Liver (tissue), 9 donors: Measurements from ENCODE around the gene BHLHE40. TPM values are rescaled to one million over a fixed set of nuclear protein-coding genes. Genes with fewer than 3 reads are reported as not detected.

Experiments
- DNase-seq: peaks from one replicate; pipeline ENCODE4 v3.0.0-alpha.2; 2017; ENCODE audit warnings: low spot score
- H3K27ac ChIP-seq, 2 donors: one replicate each; pipeline ENCODE4 v1.7.0; 2013; ENCODE audit warnings: inconsistent platforms in 2 of 2, low read length in 2 of 2, control low read depth in 1 of 2, low read depth in 1 of 2, mild to moderate bottlenecking in 1 of 2
- H3K27me3 ChIP-seq, 4 donors: one replicate each; pipeline versions ENCODE4 v1.6.1 to v1.7.0; 2013; ENCODE audit warnings: low read length in 3 of 4, inconsistent platforms in 1 of 4, mild to moderate bottlenecking in 1 of 4, moderate library complexity in 1 of 4; ENCODE audit not compliant: control insufficient read depth in 4 of 4, insufficient read depth in 4 of 4
- H3K36me3 ChIP-seq, 4 donors: one replicate each; pipeline versions ENCODE4 v1.6.1 to v1.7.0; 2013; ENCODE audit warnings: low read length in 3 of 4, mild to moderate bottlenecking in 3 of 4, low read depth in 1 of 4, moderate library complexity in 1 of 4; ENCODE audit not compliant: control insufficient read depth in 4 of 4, insufficient read depth in 3 of 4
- H3K4me1 ChIP-seq, 4 donors: one replicate each; pipeline versions ENCODE4 v1.6.1 to v1.7.0; 2013; ENCODE audit warnings: low read length in 3 of 4, mild to moderate bottlenecking in 3 of 4, moderate library complexity in 1 of 4; ENCODE audit not compliant: control insufficient read depth in 4 of 4, insufficient read depth in 4 of 4
- H3K4me3 ChIP-seq, 3 donors: one replicate each; pipeline versions ENCODE4 v1.6.1 to v1.7.0; 2013; ENCODE audit warnings: low read length in 3 of 3, control low read depth in 1 of 3, low read depth in 1 of 3, mild to moderate bottlenecking in 1 of 3
- H3K9ac ChIP-seq, 2 donors: one replicate each; pipeline ENCODE4 v1.7.0; 2013; ENCODE audit warnings: low read length in 2 of 2, mild to moderate bottlenecking in 2 of 2, moderate library complexity in 2 of 2, control low read depth in 1 of 2, low read depth in 1 of 2
- H3K9me3 ChIP-seq, 4 donors: one replicate each; pipeline versions ENCODE4 v1.6.1 to v1.7.0; 2013; ENCODE audit warnings: low read length in 3 of 4; ENCODE audit not compliant: control insufficient read depth in 4 of 4
- EGR1 ChIP-seq, 2 donors: IDR thresholded peaks; 2 replicates each; pipeline ENCODE4 v1.6.1; 2016 to 2018; ENCODE audit warnings: antibody characterized with exemption in 2 of 2, low read depth in 2 of 2
- FOXA1 ChIP-seq: IDR thresholded peaks from 2 replicates; pipeline ENCODE4 v1.6.1; 2016; ENCODE audit warnings: antibody characterized with exemption
- FOXA2 ChIP-seq: IDR thresholded peaks from 2 replicates; pipeline ENCODE4 v1.6.1; 2016; ENCODE audit warnings: antibody characterized with exemption
- GABPA ChIP-seq, 2 donors: IDR thresholded peaks in 1 of 2; conservative IDR thresholded peaks in 1 of 2; 2 replicates each; pipeline ENCODE4 v1.6.1; 2016; ENCODE audit warnings: antibody characterized with exemption in 2 of 2, mild to moderate bottlenecking in 1 of 2, moderate library complexity in 1 of 2
- HNF4G ChIP-seq: IDR thresholded peaks from 2 replicates; pipeline ENCODE4 v1.6.1; 2016; ENCODE audit warnings: antibody characterized with exemption
- NR2F2 ChIP-seq: IDR thresholded peaks from 2 replicates; pipeline ENCODE4 v1.6.1; 2016; ENCODE audit warnings: antibody characterized with exemption
- RAD21 ChIP-seq, 2 donors: IDR thresholded peaks; 2 replicates each; pipeline ENCODE4 v1.6.1; 2016; ENCODE audit warnings: antibody characterized with exemption in 2 of 2, mild to moderate bottlenecking in 2 of 2
- RXRA ChIP-seq, 2 donors: IDR thresholded peaks; 2 replicates each; pipeline ENCODE4 v1.6.1; 2017 to 2018; ENCODE audit warnings: antibody characterized with exemption in 2 of 2, mild to moderate bottlenecking in 1 of 2
- TAF1 ChIP-seq: conservative IDR thresholded peaks from 2 replicates; pipeline ENCODE4 v1.6.1; 2016; ENCODE audit warnings: antibody characterized with exemption, mild to moderate bottlenecking
- YY1 ChIP-seq: IDR thresholded peaks from 2 replicates; pipeline ENCODE4 v1.6.1; 2016; ENCODE audit warnings: antibody characterized with exemption, mild to moderate bottlenecking
- WGBS: extraction: QIAGEN DNeasy Blood & Tissue Kit; methylation state at CpG from one replicate; pipeline ENCODE4 v1.1.7; 2013; 5-methylcytosine and 5-hydroxymethylcytosine counted together
- polyA plus RNA-seq, 2 donors: library from polyadenylated mRNA; stranded (reverse) in 1 of 2; unstranded in 1 of 2; fragments of 200-250 nt in 1 of 2; fragments of >200 nt in 1 of 2; fragmentation: Nextera tagmentation in 1 of 2; extraction: Ambion mirVana in 1 of 2; gene quantifications; one replicate each; pipeline versions ENCODE4 v1.2.1 to v1.2.3, GENCODE V29; 2013 to 2015
- total RNA-seq, 2 donors: library from RNA; depleted of rRNA; stranded (reverse); fragments of >200 nt; gene quantifications; one replicate each; pipeline ENCODE4 v1.2.3, GENCODE V29; 2014
- TF ChIP-seq, protein P1 (sequence below): IDR thresholded peaks from 2 replicates; pipeline ENCODE4 v1.6.1; 2016; ENCODE audit warnings: antibody characterized with exemption
- TF ChIP-seq, protein P2 (sequence below): IDR thresholded peaks from 2 replicates; pipeline ENCODE4 v1.6.1; 2016; ENCODE audit warnings: antibody characterized with exemption
- TF ChIP-seq, protein P3 (sequence below): IDR thresholded peaks from 2 replicates; pipeline ENCODE4 v1.6.1; 2016; ENCODE audit warnings: antibody characterized with exemption
- TF ChIP-seq, protein P4 (sequence below): IDR thresholded peaks from 2 replicates; pipeline ENCODE4 v1.6.1; 2016; ENCODE audit warnings: antibody characterized with exemption, mild to moderate bottlenecking
- donor health status: healthy.
- donor health status: healthy.
- donor health status: healthy.
- donor health status: healthy.
- donor health status: healthy.

The BHLHE40 gene
- total and polyA plus RNA-seq, 4 donors, result 8.2 to 28.4 (median 18.0) TPM

DNA sequence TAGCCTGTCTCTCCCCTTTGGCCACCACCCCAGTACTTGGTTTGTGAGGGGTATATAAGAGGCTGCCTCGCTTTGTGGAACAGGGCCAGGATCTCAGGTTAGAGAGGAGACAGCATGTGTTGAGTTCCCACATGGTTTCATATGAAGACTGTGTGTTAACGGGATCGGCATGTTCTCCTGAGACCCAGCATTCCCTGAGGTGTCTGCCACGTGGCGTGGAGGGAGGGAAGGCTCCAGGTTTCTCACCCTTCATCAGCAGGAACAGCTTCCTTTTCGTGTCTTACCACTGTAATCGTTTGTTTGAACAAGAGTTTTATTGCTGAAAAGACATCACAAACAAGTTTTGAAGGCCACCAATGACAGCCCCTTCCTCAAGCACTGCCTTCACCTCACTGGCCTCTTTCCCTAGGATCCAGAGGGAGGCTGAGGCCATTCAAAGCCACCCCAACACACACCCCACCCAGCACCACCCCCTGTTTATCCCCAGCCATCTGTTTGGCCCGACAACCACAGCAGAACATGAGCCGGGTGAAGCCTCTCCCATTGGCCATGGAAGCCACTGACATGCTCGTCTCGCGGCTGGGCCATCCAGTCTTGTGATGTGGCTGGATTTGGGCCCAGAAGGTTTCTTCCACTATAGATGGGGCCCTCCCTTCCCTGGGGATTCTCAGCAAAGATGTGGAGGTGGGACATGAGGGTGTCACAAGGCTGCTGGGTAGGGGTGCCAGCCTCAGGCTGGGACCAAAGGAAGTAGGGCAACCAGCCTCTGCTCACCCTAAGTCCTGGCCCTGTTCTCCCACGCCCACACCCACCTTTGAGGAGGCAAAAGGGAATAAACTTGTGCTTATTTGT lies 10.0 kb downstream of the BHLHE40 start:
- H3K9ac ChIP-seq, result no peak overlapping the region
- no peak for DNase-seq

DNA sequence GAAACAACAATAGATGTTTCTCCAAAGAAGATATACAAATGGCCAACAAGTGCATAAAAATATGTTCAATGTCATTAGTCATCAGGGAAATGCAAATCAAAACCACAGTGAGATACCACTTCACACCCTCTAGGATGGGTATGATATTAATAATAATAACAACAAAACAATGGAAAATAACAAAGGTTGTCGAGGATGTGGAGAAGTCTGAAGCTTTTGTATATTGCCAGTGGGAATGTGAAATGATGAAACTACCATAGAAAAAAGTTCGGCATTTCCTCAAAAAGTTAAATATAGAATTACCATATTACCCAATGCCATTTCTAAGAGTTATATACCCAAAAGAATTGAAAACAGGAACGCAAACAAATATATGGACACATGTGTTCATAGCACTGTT lies 10.8 kb downstream of the BHLHE40 start:
- WGBS, result 81% methylated on average over 3 of the region's 3 CpGs
- TF ChIP-seq FOXA1 (no peak), TAF1 (no peak)

More for the DNA sequence above, 10.0 kb downstream of the BHLHE40 start:
- H3K4me3 ChIP-seq, result no peak overlapping the region
- no peaks in the 10 kb centered on the region for H3K36me3 ChIP-seq
- 69% methylated on average over 13 of the region's 13 CpGs for WGBS
- H3K9me3 ChIP-seq, result no peaks in the 10 kb centered on the region
- H3K27ac ChIP-seq, result peak overlapping the region in 1 of 2 donors; percentile 9
- H3K27me3 ChIP-seq, result no peaks in the 10 kb centered on the region
- H3K4me1 ChIP-seq, result peaks cover 1 to 20% (median 7%) of the 10 kb centered on the region in 4 donors
- TF ChIP-seq, protein P1, sequence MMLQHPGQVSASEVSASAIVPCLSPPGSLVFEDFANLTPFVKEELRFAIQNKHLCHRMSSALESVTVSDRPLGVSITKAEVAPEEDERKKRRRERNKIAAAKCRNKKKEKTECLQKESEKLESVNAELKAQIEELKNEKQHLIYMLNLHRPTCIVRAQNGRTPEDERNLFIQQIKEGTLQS, result no peak
- TF ChIP-seq FOXA1 (no peak), FOXA2 (no peak), GABPA (IDR thresholded peaks at IDR 0.05 in 1 of 2, conservative IDR thresholded peaks at IDR 0.05 in 1 of 2) (no peak), TAF1 (no peak), HNF4G (no peak), NR2F2 (no peak), YY1 (no peak), EGR1 (IDR thresholded peaks at IDR 0.05; ENCODE audit: low read depth in 2 of 2) (no peak), RXRA (IDR thresholded peaks at IDR 0.05) (no peak), RAD21 (IDR thresholded peaks at IDR 0.05) (no peak)
- TF ChIP-seq, protein P2, sequence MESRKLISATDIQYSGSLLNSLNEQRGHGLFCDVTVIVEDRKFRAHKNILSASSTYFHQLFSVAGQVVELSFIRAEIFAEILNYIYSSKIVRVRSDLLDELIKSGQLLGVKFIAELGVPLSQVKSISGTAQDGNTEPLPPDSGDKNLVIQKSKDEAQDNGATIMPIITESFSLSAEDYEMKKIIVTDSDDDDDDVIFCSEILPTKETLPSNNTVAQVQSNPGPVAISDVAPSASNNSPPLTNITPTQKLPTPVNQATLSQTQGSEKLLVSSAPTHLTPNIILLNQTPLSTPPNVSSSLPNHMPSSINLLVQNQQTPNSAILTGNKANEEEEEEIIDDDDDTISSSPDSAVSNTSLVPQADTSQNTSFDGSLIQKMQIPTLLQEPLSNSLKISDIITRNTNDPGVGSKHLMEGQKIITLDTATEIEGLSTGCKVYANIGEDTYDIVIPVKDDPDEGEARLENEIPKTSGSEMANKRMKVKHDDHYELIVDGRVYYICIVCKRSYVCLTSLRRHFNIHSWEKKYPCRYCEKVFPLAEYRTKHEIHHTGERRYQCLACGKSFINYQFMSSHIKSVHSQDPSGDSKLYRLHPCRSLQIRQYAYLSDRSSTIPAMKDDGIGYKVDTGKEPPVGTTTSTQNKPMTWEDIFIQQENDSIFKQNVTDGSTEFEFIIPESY, result no peak
- TF ChIP-seq, protein P3, sequence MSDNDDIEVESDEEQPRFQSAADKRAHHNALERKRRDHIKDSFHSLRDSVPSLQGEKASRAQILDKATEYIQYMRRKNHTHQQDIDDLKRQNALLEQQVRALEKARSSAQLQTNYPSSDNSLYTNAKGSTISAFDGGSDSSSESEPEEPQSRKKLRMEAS, result no peak
- TF ChIP-seq, protein P4, sequence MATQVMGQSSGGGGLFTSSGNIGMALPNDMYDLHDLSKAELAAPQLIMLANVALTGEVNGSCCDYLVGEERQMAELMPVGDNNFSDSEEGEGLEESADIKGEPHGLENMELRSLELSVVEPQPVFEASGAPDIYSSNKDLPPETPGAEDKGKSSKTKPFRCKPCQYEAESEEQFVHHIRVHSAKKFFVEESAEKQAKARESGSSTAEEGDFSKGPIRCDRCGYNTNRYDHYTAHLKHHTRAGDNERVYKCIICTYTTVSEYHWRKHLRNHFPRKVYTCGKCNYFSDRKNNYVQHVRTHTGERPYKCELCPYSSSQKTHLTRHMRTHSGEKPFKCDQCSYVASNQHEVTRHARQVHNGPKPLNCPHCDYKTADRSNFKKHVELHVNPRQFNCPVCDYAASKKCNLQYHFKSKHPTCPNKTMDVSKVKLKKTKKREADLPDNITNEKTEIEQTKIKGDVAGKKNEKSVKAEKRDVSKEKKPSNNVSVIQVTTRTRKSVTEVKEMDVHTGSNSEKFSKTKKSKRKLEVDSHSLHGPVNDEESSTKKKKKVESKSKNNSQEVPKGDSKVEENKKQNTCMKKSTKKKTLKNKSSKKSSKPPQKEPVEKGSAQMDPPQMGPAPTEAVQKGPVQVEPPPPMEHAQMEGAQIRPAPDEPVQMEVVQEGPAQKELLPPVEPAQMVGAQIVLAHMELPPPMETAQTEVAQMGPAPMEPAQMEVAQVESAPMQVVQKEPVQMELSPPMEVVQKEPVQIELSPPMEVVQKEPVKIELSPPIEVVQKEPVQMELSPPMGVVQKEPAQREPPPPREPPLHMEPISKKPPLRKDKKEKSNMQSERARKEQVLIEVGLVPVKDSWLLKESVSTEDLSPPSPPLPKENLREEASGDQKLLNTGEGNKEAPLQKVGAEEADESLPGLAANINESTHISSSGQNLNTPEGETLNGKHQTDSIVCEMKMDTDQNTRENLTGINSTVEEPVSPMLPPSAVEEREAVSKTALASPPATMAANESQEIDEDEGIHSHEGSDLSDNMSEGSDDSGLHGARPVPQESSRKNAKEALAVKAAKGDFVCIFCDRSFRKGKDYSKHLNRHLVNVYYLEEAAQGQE, result no peak

More for the DNA sequence above, 10.8 kb downstream of the BHLHE40 start:
- DNase-seq, result no peak
- Histone ChIP-seq H3K4me3 (no peak overlapping the region), H3K27me3 (no peaks in the 10 kb centered on the region), H3K4me1 (peaks cover 0 to 16% (median 5%) of the 10 kb centered on the region in 4 donors), H3K9ac (no peak overlapping the region), H3K36me3 (no peaks in the 10 kb centered on the region), H3K9me3 (no peaks in the 10 kb centered on the region), H3K27ac (no peak overlapping the region)
